Right hindlimb (tissue), 1 donor: Measurements from ENCODE around the gene JOSD1.

Experiments used
- DNase-seq: peaks from one replicate; pipeline ENCODE4 v3.0.0-alpha.2; 2018

The JOSD1 gene

DNA sequence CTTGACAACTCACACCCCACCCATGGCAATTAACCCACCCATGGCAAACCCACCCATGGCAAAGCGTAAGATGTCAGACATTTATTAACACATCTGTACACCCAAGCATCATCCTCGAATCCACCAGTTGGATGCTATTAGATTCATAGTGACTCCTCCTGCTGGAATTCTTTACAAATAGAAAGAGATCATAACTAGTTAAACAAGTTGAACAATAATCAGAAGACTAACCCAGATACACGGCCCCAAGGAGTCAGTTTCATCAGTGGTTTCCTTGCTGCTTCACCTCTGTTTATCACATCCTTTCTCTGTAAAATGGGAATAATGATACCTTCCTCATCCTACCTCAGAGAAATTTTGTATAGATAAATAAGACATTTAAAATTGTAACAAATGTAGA, 10.1 kb upstream of the JOSD1 start:
- no peak for DNase-seq

DNA sequence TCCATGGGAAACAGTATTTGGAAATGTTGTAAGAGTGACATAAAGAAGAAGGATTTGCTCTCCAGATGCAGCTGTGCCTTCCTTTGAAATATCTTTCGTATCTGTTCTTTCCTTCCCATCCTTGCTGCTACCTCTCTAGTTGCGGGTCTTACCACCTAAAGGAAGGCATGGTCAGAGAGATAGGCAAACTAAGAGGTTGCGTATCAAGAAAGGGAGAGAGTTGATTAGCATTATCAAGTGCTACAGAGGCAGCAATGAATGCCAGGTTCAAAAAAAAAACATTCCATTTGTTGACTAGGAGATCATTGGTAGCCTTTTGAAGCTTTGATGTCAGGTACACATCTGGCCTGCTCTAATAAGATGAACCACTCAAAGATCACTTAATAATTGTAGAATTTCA, 9.6 kb upstream of the JOSD1 start:
- DNase-seq, result no peak

DNA sequence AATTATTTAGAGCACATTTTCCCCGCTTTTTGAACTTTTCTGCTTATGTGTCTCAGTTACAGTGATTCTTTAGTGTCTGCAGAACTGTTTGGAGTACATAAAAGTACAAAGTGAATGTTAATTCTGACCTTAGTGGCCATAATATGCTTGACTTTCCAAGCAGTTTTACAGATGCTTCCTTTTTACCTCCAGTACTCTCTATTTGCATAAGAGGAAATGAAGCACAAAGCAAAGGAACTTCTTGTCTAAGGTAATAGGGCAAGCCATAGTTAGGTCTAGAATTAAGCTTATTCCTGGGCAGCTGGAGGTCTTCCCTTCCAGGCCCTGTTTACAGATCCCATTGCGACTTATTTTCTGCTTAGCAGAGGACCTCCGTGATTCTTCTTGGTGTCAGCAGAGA, 8.6 kb upstream of the JOSD1 start:
- DNase-seq, result no peak

DNA sequence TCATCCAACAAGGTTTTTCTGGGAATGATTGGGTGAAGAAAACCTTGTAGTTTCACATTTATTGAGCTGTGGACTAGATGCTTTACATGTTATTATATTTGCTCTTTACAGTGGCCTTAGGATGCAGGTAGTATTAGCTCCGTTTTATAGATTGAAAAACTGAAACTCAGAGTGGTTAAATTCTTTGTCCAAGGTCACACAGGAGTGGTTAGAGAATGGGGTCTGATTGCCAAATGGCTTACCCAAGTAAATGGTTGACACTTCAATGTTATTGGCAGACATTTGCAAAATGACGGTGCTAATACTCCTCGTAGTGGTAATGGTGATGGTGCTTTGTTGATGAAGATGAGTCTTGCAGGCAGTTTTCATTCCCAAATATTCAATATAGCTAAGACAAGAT, 7.2 kb upstream of the JOSD1 start:
- DNase-seq, result no peak

DNA sequence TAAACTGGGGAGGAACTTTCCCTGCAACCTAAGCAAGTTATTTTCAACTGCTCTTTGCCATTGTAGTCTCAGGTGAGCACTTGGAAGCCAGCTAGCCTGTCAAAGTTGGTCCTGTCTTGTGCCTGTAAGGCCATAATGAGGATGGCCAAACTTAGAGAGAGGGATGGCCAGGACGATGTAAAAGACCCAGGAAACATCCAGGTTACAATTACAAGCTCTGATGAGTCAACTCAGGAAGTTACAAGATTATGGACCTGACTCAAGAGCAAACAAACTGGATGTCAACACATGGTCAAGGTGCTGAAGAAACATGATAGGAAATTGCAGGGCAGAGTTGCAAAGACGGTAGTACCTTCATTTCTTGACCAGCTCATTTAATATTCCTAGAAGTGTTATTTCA, 6.6 kb upstream of the JOSD1 start:
- DNase-seq, result no peak

DNA sequence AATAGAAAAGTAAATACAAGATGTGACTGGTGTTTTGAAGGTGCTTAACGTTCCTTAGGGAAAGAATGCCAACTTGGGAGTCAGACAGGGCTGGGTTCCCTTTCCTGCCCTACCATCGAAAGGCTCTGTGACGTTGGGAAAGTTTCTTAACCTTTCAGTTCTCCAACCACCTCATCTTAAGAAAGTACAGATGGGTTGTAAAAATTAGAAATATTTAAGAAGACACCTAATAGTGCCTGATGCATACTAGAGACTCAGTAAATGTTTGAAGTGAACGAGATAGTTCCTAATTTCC, 6.1 kb upstream of the JOSD1 start:
- no peak for DNase-seq

DNA sequence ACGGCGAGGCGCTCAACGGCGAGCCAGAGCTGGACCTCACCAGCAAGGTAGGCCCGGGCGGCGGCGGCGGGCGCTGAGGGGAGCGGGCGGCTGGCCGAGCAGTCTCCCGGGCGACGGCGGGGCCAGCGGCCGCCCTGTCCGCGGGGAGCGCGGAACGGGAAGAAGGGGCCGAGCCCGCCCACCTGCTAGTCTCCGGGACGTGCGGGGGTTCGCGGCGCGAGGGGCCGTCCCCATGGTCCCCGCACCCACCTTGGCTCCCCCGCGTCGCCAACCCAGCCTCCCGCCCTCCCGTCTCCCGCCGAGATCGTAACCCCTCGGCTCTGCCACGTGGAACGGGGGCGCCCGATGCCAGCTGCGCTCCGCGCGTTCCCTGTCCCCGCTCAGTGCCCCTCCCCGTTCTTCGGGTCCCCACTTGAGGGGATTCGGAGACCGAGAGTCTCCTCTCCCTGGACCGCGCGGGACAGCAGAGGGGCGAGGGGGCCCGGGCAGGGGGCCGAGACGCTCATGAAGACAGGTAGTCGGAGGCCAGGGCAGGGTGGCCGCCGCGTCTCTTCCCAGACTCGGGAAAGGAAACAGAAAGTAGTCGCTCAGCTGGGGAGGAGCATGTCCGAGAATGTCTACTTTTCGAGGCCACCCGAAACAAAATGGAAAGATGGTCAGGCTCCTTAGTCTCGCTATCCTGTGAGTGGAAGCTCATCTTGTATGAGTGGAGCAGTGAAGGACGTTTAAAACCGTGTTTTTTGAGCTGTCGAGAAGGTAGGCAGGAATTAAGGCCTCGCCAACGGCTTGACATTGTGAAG, 5.6 kb upstream of the JOSD1 start:
- DNase-seq, result peak; percentile 64

DNA sequence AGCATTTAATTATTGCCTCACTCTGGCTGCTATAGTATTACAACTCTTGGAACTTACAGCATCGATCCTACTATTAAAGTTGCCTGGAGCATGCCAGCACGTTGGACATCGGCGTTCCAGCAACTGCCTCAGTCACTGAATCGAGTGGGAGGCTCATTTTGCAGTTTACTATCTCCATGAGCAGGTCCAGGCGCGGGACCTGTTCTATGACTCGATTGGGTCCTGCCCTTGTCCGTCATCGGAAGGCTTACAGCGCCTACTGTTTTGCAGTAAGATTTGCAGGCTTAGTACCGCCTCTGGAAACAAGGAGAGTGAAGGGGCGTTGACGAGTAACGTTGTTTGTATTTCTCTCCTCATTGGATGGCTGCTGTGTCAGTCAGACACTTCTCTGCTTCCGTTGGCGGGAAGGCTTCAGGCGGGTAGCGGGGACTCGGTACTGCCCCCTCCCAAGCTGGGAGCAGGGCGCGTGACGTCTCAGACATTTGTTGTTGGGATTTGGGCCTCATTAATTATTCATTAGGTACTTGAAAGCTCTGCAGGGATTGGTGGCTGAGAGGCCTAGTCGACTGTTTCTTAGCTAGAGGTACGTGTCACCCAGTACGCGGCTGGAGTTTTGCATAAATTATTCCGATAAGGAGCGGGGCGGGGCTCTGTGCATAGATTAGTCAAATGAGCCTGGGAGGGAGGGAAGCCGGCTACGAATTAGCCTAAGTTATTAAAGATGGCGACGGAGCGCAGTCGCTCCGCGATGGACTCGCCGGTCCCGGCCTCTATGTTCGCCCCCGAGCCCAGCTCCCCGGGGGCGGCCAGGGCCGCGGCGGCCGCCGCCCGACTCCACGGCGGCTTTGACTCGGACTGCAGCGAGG, 4.7 kb upstream of the JOSD1 start, which contains the start of gene GTPBP1:
Gene GTPBP1, plus strand, starts transcription at position 710 of the 866 bp plus-strand sequence. Its CDS starts 12 bp downstream, at position 722.
- peak; percentile 99 for DNase-seq

DNA sequence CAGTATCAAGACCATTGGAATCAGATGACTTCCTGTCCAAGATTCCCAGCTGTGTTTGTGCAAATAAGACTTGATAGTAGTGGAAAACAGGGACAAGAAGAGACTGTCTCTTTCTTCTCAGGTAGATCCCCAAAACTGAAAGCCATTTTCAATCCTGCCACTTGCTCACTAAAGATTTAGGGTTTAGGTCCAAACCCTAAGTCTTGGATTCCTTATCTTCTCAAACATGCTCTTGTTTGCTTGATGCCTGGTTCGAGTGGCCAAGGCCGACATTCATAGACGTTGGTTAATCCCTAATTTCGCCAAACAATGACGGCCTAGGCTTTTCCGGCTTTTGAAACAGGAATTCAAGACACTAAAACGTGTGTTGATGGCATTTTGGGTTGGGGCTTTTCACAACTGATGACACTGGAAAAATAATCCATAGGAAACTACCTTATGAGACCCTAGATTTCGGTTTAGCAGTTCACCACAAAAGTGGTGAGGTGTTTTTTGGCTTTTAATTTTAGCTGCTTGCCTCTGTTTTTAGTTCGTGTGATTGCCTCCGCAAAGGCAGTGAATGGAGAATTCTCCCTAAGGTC, 4.0 kb upstream of the JOSD1 start:
- no peak for DNase-seq

DNA sequence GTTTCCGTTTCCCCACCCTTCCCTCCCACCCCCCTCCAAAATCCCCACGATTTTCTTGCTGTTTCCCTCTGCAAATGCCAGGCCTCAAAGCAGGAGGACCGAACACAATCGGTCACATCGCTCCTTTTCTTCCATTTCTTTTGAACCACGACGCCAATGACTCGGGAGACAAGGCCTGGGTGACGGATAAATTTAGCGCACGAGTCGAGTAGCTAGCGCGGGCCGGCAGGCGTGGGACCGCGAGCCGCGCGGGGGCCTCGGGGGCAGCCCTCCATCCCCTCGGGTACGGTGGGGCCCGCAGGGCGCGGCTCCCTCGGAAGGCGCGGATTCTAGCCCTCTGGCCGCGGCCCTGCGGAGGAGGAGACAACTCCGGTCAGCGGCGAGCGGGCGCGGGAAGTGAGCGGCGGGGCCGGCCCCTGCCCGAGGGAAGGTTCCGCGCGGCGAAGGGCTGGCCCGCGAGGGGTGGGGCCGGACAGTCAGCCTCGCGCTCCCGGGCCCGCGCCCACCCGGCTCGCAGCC, 414 bp downstream of the JOSD1 start:
- no peak for DNase-seq

DNA sequence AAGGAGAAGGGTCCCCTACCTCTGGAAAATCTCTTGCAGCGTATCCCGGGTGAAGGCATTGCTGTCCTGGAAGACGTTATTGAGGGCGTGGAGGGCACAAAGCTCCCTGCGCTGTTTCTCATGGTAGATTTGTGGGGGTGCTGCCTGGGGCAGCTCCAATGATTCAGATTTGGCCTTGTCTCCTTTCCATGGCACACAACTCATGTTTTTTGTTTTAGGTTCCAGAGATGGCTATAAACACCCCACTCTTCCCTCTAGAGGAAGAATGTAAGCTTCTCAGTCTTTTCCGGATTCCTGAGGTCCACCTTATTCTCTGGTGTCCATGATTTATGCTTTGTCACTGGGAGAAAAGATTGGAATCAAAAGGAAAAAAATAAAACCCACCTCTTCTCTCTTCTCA, 959 bp downstream of the JOSD1 start:
- no peak for DNase-seq

DNA sequence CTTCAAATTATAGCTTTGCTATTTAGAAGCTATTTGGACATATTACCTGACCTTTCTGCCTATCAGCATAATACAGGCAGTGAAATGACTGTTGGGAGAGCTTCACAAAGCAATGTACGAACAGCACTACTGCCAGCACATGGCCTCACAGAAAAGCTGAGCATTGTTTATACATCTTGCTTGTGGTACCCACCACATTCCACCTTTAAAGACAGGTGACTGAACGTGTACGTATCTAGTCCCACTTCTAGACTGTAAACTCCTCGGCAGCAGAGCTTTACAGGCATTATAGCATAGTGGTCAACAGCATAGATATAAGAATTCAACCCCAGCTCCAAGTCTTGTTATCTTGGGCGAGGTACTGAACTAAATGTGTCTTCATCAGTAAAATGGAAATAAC, 1.6 kb downstream of the JOSD1 start:
- DNase-seq, result no peak

DNA sequence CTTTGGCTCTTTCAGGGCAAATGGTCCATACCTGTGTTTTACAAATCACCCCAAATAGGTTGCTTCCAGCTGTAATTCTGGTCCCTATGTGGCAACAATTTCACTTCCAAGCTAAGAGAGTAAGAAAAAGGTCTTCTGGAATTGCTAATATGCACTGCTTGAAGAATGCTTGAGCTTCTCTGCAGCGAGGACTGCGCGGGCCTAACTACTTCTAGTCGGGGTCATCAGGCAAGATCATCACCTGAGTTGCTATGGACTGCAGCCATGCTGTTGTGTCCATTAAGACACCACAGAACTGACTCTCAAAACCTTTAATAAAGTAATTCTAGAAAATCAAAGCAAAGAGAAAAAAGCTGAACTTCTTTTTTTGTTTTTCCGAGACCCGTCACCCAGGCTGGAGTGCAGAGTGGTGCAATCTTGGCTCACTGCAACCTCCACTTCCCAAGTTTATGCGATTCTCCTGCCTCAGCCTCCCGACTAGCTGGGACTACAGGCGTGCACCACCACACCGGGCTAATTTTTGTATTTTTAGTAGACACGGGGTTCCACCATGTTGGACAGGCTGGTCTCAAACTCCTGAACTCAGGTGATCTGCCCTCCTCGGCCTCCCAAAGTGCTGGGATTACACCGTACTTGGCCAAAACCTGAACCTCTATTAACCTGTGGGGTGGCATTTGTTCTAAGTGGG, 2.2 kb downstream of the JOSD1 start:
- DNase-seq, result no peak

DNA sequence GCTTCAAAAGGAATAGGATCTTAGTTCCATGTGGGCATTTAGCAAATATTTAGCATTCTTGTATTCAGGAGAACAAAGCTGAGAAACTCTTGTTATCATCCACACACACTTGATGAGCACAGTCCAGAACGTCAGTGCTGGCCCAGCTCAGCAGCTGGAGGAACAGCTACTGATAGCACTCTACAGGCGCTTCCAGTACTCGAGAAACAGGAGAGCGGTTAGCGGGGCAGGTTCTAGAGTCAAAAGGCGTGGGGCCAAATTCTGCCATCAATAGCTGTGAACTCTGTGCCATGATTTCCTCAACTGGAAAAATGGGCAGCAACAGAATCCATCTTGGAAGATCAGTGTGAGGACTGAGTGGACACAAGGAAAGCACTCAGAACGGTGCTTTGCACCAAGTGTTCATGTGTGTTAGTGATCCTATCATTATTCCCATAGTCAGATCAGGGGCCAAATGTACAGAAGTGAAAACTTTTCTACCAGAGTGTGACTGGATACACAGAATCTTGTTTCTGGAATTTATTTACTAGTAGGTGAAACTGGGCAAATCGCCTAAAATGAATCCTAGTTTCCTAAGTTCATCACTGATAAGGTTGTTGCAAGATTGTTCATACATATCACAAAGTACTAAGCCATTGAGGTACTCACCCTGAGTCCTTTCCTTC, 3.2 kb downstream of the JOSD1 start:
- no peak for DNase-seq

DNA sequence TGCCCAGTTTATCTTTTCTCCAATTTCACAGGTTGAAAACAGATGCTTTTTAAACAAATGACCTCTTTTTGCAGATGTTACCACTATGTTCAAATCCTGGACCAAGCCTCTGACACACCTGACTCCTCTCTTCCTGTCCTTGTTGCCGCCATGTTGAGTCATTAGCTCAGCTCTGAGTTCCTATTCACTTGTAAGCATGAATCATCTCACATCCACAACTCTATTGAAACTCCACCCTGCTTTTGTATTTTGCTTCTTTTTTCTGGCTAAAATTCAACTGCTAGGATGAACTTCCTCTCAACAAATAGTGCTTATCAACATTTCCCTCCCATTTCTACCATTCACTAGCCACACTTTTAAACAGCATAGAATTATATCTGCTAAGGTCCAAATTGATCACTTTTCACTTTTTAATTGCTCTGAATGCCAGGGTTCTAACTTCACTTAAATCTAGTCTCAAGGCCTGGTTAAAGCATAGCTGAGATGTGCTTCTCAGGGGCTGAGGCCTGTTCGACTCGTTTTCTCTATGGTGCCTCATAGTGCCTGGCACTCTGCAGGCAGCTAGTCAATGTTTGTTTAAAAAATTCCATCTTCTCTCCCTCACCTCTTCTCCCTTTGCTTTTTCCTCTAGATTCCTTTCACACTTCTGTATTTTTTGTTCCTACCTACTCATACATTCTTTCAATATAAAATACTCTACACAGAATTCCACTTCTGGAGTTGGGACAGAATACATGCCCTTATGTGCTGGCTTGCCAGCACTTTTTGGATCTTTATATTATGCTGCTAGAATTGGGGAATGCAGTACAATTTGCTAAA, 3.9 kb downstream of the JOSD1 start:
- no peak for DNase-seq

DNA sequence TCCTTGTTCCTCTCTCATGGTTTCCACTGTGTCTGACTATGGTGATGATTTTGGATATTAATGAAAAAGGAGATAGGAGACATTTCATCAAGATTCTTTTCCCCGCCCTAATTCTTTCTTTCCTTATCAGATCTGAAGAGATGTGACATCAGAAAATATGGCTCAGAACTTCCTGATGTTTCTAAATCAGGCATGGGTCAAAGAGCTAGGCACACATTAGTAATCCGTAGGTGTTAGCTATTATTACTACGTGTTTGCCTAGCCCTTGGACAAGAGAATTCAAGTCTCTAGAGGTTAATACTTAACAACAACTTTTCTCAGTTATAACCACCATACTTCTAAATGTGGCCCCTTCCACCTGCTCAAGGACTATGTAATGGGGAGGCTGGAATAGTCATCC, 5.8 kb downstream of the JOSD1 start:
- no peak for DNase-seq

DNA sequence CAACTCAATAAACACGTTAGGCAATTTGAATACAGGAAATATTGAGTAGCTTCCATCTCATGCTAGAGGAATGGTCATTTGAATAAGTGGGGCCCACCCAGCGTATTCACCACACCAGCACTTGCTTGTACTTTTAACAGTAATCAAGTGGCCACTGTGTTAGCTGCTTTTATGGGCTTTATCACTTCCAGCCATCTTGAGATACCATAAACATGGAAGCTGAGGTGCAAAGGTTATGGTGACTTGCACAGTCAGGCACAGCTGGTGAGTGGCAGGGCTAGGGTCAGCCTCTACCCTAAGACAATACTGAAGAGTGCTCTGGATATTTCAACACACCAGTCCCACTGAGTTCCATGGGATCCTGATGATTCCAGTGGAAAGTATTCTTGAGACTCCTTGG, 6.7 kb downstream of the JOSD1 start:
- no peak for DNase-seq

DNA sequence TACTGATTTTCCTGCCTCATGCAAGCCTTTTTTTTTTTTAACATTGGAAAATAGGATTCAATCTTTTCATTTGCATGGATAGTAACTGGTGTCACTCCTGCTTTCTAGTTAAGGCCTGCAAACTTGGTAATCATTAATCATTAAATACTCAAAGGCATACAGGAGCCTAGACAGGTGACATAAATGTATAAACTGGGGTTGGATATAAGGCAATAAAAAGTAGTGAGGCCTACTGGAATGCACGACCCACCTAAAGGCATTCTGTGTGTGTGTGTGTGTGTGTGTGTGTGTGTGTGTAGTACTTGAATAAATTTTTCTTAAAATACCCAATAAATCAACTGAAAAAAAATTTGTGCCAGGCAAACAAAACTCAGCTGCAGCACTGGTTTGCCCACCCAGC, 11.1 kb downstream of the JOSD1 start:
- no peak for DNase-seq

DNA sequence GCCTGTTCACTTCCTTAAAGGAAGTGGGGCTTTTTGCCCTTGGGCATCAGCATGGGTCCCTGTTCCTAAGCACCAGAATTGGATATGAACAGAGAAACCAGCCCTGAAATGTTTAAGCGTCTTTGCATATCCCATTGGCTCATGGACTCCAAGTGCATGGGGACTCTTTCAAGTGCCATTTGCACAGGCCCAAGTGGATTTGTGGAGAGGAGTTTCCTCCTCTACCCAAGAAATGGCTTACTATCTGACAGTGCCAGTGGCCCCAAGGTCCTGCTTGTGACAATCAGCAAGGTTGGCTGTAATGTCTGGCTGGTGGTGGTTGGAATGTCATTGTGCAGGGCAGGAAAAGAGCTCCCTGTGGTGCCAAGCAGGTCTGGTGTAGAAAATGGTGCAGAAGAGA, 15.0 kb downstream of the JOSD1 start:
- no peak for DNase-seq

DNA sequence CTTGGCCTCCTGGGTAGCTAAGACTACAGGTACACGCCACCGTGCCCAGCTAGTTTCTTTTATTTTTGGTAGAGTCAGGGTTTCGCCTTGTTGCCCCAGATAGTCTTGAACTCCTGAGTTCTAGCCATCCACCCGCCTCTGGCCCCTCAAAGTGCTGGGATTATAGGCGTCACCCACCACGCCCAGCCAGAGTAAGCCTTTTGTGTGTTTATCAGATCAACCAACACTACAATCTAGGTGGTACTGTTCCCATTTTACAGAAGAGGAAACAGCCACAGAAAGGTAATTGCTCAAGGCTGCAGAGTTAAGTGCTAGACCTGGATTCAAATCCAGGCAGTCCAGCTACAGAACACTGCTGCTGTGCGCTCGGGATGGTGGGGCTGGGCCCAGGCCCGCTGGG, 15.8 kb downstream of the JOSD1 start:
- DNase-seq, result no peak

DNA sequence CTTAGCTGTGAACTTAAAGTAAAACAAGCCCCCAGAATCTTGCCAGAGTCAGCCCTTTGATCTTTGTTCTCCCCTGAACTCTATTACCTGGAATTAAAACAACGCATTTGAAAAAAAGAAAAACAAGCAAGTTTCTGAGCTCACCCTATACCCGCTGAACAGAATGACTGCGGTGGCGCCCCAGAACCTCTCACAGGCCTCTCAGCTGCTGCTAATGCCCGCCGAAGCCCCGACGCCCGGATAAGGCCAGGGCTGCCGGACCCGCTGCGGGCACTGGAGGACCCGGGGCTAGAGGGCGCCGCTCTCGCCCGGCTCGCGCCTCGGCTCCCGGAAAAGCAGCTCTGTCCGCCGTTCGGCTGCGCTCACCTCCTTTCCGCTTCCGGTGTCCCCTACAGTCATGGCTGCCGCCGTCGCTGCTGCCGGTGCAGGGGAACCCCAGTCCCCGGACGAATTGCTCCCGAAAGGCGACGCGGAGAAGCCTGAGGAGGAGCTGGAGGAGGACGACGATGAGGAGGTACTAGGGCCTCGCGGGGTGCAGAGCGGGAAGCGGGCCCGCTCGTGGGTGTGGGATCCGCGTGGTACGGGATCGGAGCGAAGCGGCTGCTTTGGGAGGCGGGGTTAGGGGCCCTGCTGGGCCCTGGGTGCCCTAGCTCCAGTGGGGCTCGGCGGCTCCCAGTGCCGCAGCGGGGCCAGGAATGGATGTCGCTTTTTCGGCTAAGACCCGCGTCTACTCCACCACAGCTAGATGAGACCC, 19.0 kb downstream of the JOSD1 start, which contains the start of gene TOMM22:
Gene TOMM22, plus strand, starts transcription at position 376 of the 754 bp plus-strand sequence. Its CDS starts 22 bp downstream, at position 398.
- peak; percentile 93 for DNase-seq
